HepG2 (cell line): ENCODE results near the gene PPP1R16B. TPM values are rescaled to one million over a fixed set of nuclear protein-coding genes. Genes with fewer than 3 reads are reported as not detected.

ENCODE experiments used
- ASH2L ChIP-seq: fragments of 300-600, 200-600 bp; sonication (generic); IDR thresholded peaks from 2 replicates; pipeline ENCODE4 v1.7.0; 2017; ENCODE audit warnings: low read depth, mild to moderate bottlenecking, moderate library complexity, mixed read lengths, low read length; ENCODE audit not compliant: insufficient read length
- ATAD3A ChIP-seq: sonication (generic); formaldehyde crosslinking; IDR thresholded peaks from 2 replicates; pipeline ENCODE4 v1.4.0; 2020; ENCODE audit warnings: missing genetic modification reagents
- ATF3 ChIP-seq: sonication (generic); formaldehyde crosslinking; IDR thresholded peaks from 2 replicates; pipeline ENCODE4 v1.4.0; 2020; ENCODE audit warnings: missing genetic modification reagents
- ELF4 ChIP-seq: sonication (generic); formaldehyde crosslinking; IDR thresholded peaks from 2 replicates; pipeline ENCODE4 v1.5.0; 2020; ENCODE audit warnings: missing genetic modification reagents, mild to moderate bottlenecking, moderate library complexity, borderline replicate concordance
- GFI1 ChIP-seq: sonication (generic); formaldehyde crosslinking; IDR thresholded peaks from 2 replicates; pipeline ENCODE4 v1.5.0; 2020; ENCODE audit warnings: missing genetic modification reagents, mild to moderate bottlenecking, borderline replicate concordance
- HNF1A ChIP-seq, 2 experiments: sonication (generic) in 1 of 2; formaldehyde crosslinking in 1 of 2; IDR thresholded peaks; 2 replicates each; pipeline versions ENCODE4 v1.4.0 to v1.6.1; 2016 to 2020; ENCODE audit warnings: borderline replicate concordance in 1 of 2, low read depth in 1 of 2, mild to moderate bottlenecking in 1 of 2, missing genetic modification reagents in 1 of 2
- MZF1 ChIP-seq: sonication (generic); formaldehyde crosslinking; IDR thresholded peaks from 2 replicates; pipeline ENCODE4 v1.8.1; 2023; ENCODE audit warnings: mild to moderate bottlenecking, missing genetic modification reagents, borderline replicate concordance
- PCBP2 ChIP-seq: fragments of 200-400 bp; formaldehyde crosslinking; optimal IDR thresholded peaks from 2 replicates; pipeline ENCODE3; 2018; ENCODE audit warnings: low read length, low read depth; ENCODE audit not compliant: poor library complexity, severe bottlenecking
- SIN3B ChIP-seq: fragments of 150-350 bp; IDR thresholded peaks from 2 replicates; pipeline ENCODE4 v1.6.1; 2014; ENCODE audit warnings: low read length
- ZBTB4 ChIP-seq: sonication (generic); formaldehyde crosslinking; IDR thresholded peaks from 2 replicates; pipeline ENCODE4 v1.4.0; 2020; ENCODE audit warnings: missing genetic modification reagents, mild to moderate bottlenecking, borderline replicate concordance
- ZNF24 ChIP-seq: fragments of 450-650 bp; IDR thresholded peaks from 2 replicates; pipeline ENCODE4 v1.6.1; 2017; ENCODE audit warnings: antibody characterized with exemption, mild to moderate bottlenecking
- ZNF30 ChIP-seq: sonication (generic); formaldehyde crosslinking; IDR thresholded peaks from 2 replicates; pipeline ENCODE4 v1.5.0; 2020; ENCODE audit warnings: mild to moderate bottlenecking, missing genetic modification reagents
- ZNF333 ChIP-seq: sonication (generic); formaldehyde crosslinking; IDR thresholded peaks from 2 replicates; pipeline ENCODE4 v1.4.0; 2020; ENCODE audit warnings: mild to moderate bottlenecking, missing genetic modification reagents, borderline replicate concordance
- ZNF558 ChIP-seq: sonication (generic); formaldehyde crosslinking; IDR thresholded peaks from 2 replicates; pipeline ENCODE4 v1.9.0; 2022; ENCODE audit warnings: mild to moderate bottlenecking, missing genetic modification reagents, borderline replicate concordance
- ZNF562 ChIP-seq: sonication (generic); formaldehyde crosslinking; IDR thresholded peaks from 2 replicates; pipeline ENCODE4 v1.8.0; 2022; ENCODE audit warnings: missing genetic modification reagents, borderline replicate concordance
- ZNF7 ChIP-seq: IDR thresholded peaks from 2 replicates; pipeline ENCODE4 v1.6.1; 2016; ENCODE audit warnings: missing biosample characterization, missing genetic modification reagents
- ZNF800 ChIP-seq: sonication (generic); formaldehyde crosslinking; IDR thresholded peaks from 2 replicates; pipeline ENCODE4 v1.4.0; 2020; ENCODE audit warnings: missing genetic modification reagents
- polyA plus RNA-seq, 8 experiments: library from polyadenylated mRNA; depleted of rRNA in 3 of 8; stranded (reverse) in 7 of 8; unstranded in 1 of 8; fragments of >200 nt; fragmentation: Illumina TruSeq in 4 of 8; extraction: Trizol in 4 of 8; gene quantifications; 2 replicates each; pipeline versions ENCODE4 v1.2.1 to v1.2.3, GENCODE V29; 2011 to 2016; ENCODE audit warnings: low read depth in 4 of 8, missing spikeins in 1 of 8, mixed read lengths in 1 of 8; ENCODE audit not compliant: insufficient read depth in 1 of 8
- total RNA-seq, 5 experiments: library from RNA; depleted of rRNA; stranded (reverse); fragments of >200 nt; fragmentation: Illumina TruSeq; extraction: Trizol; gene quantifications; 2 replicates each; pipeline ENCODE4 v1.2.3, GENCODE V29; 2016; ENCODE audit warnings: low read depth in 1 of 5

The PPP1R16B gene
- total and polyA plus RNA-seq, 2 of the 13 experiments (the other 11 are each of a cell fraction or from before 2014, with no cell fraction given): 0.02 to 0.11 TPM

- TF ChIP-seq ATF3 (no peak; the same call in 1 of the 2 replicates), GFI1 (CRISPR knock-in tag) (peak; percentile 69), ZNF800 (peak; percentile 66; the same call in 1 of the 2 replicates), ZNF7 (CRISPR knock-in tag) (peak; percentile 45; the same call in 1 of the 2 replicates), ASH2L (peak; percentile 100), SIN3B (peak; percentile 76), ELF4 (peak; percentile 74; the same call in 1 of the 2 replicates), ATAD3A (CRISPR knock-in tag) (no peak; the same call in 1 of the 2 replicates), ZNF562 (CRISPR knock-in tag) (no peak), ZNF24 (no peak), ZNF333 (peak; percentile 95), ZNF558 (CRISPR knock-in tag) (peak; percentile 86; the same call in 1 of the 2 replicates), ZNF30 (CRISPR knock-in tag) (no peak; the same call in 1 of the 2 replicates), PCBP2 (no peak), ZBTB4 (peak; percentile 93; the same call in 1 of the 2 replicates), MZF1 (CRISPR knock-in tag) (peak; percentile 86), HNF1A (IDR thresholded peaks at IDR 0.05; ENCODE audit: low read depth) (peak; percentile 43; the same call in 1 of the 2 replicates), HNF1A (CRISPR knock-in tag; IDR thresholded peaks at IDR 0.05; ENCODE audit: borderline replicate concordance) (peak; percentile 80; the same call in 1 of the 2 replicates)
Measured at GRCh38 chr20:38962044-38962927, 156.8 kb downstream of the PPP1R16B start, which contains the start of gene DHX35 (continued).
